T-helper 1 cell treated with Interleukin-12 subunit alpha and Interleukin-12 subunit beta and Interleukin-4 antibody, amounts not matched to agents 30 μg/mL and 1 μg/mL, for 36 hours (primary cell): ENCODE results near the gene TRIM56.
A peak's percentile ranks its signal among the peaks of the same experiment; 100 is the strongest.
"Not testable (repeated sequence)": the region's sequence is repeated elsewhere in the genome, so short reads cannot be mapped to it uniquely, and the experiment has no call there.

Source experiments
- H3K27ac Mint-ChIP-seq: one replicate; pipeline ENCODE4 v1.8.0; 2021; ENCODE audit warnings: mild to moderate bottlenecking, mixed read lengths
- H3K27me3 Mint-ChIP-seq: one replicate; pipeline ENCODE4 v1.8.0; 2021; ENCODE audit warnings: low read depth, mixed read lengths
- H3K36me3 Mint-ChIP-seq: one replicate; pipeline ENCODE4 v1.8.0; 2021; ENCODE audit warnings: low read depth, mixed read lengths
- H3K4me1 Mint-ChIP-seq: one replicate; pipeline ENCODE4 v1.8.0; 2021; ENCODE audit warnings: low read depth, mixed read lengths
- H3K4me3 Mint-ChIP-seq: one replicate; pipeline ENCODE4 v1.8.0; 2021; ENCODE audit warnings: mild to moderate bottlenecking, moderate library complexity, mixed read lengths
- H3K9me3 Mint-ChIP-seq: one replicate; pipeline ENCODE4 v1.8.0; 2021; ENCODE audit warnings: mixed read lengths

Gene TRIM56

GRCh38 chr7:101113836-101114235 is 28.6 kb downstream of the TRIM56 start:
- Mint-ChIP-seq H3K4me1 (no peaks in the 10 kb centered on the region), H3K9me3 (no peaks in the 10 kb centered on the region), H3K27me3 (peaks cover 2% of the 10 kb centered on the region), H3K36me3 (no peaks in the 10 kb centered on the region), H3K27ac (no peak overlapping the region), H3K4me3 (no peak overlapping the region)

- peaks cover 4% of the 10 kb centered on the region for H3K27me3 Mint-ChIP-seq
- H3K4me3 Mint-ChIP-seq, result no peak overlapping the region
- H3K4me1 Mint-ChIP-seq, result no peaks in the 10 kb centered on the region
- no peak overlapping the region for H3K27ac Mint-ChIP-seq
- H3K9me3 Mint-ChIP-seq, result no peaks in the 10 kb centered on the region
- H3K36me3 Mint-ChIP-seq, result no peaks in the 10 kb centered on the region
These were observed 29.2 kb downstream of the TRIM56 start for GRCh38 chr7:101114492-101114891.

DNA sequence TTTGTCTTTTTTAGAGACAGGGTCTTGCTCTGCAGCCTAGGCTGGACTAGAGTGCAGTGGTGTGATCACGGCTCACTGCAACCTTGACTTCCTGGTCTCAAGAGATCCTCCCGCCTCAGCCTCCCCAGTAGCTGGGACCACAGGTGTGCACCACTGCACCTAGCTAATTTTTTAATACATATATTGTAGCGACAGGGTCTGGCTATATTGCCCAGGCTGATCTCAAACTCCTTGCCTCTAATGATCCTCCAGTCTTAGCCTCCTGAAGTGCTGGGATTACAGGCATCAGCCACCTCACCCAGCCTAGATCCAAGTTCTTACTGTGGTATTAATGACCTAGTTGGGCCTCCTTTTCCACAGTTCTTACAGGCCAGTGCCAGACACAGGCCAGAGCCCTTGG is 29.9 kb downstream of the TRIM56 start:
- Mint-ChIP-seq H3K4me1 (no peaks in the 10 kb centered on the region), H3K36me3 (no peaks in the 10 kb centered on the region), H3K4me3 (no peak overlapping the region), H3K9me3 (no peaks in the 10 kb centered on the region), H3K27me3 (peaks cover 8% of the 10 kb centered on the region), H3K27ac (no peak overlapping the region)

DNA sequence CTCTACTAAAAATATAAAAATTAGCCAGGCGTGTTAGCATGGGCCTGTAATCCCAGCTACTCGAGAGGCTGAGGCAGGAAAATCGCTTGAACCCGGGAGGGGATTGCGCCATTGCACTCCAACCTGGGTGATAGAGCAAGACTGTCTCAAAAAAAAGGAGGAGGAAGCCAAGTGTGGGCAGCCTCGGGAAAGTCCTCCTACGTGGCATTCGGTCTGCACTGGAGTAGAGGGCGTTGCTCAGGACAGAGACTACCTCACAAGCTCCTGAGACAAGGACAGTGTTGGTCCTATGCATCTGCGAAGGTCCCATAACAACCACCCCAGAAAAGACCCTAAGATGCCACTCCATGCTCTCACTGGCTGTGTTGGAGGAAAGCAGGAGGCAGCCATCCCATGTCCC is 31.6 kb downstream of the TRIM56 start:
- Mint-ChIP-seq H3K27ac (no peak overlapping the region), H3K4me1 (peaks cover 1% of the 10 kb centered on the region), H3K27me3 (peaks cover 10% of the 10 kb centered on the region), H3K4me3 (no peak overlapping the region), H3K9me3 (no peaks in the 10 kb centered on the region), H3K36me3 (no peaks in the 10 kb centered on the region)

GRCh38 chr7:101118856-101119255 is 33.6 kb downstream of the TRIM56 start:
- Mint-ChIP-seq H3K4me1 (peaks cover 8% of the 10 kb centered on the region), H3K9me3 (no peaks in the 10 kb centered on the region), H3K36me3 (no peaks in the 10 kb centered on the region), H3K27ac (no peak overlapping the region), H3K27me3 (peaks cover 25% of the 10 kb centered on the region), H3K4me3 (no peak overlapping the region)

GRCh38 chr7:101119876-101120275 is 34.6 kb downstream of the TRIM56 start:
- H3K36me3 Mint-ChIP-seq, result no peaks in the 10 kb centered on the region
- peaks cover 13% of the 10 kb centered on the region for H3K4me1 Mint-ChIP-seq
- no peaks in the 10 kb centered on the region for H3K9me3 Mint-ChIP-seq
- H3K27me3 Mint-ChIP-seq, result peaks cover 33% of the 10 kb centered on the region
- H3K27ac Mint-ChIP-seq, result no peak overlapping the region
- no peak overlapping the region for H3K4me3 Mint-ChIP-seq

- Mint-ChIP-seq H3K4me3 (no peak overlapping the region), H3K27ac (no peak overlapping the region), H3K27me3 (peaks cover 34% of the 10 kb centered on the region), H3K36me3 (no peaks in the 10 kb centered on the region), H3K4me1 (peaks cover 15% of the 10 kb centered on the region), H3K9me3 (no peaks in the 10 kb centered on the region)
These were observed 35.0 kb downstream of the TRIM56 start for GRCh38 chr7:101120315-101120714.

DNA sequence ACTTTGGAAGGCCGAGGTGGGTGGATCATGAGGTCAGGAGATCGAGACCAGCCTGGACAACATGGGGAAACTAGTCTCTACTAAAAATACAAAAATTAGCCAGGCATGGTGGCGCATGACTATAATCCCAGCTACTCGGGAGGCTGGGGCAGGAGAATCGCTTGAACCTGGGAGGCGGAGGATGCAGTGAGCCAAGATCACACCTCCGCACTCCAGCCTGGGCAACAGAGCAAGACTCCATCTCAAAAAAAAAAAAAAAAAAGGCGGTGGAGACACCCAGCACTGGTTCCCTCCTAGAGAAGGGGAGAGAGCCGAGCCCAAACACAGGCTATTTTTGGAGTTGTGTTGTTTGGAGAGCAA is 36.3 kb downstream of the TRIM56 start:
- peaks cover 25% of the 10 kb centered on the region for H3K4me1 Mint-ChIP-seq
- not testable (repeated sequence) for H3K36me3 Mint-ChIP-seq, H3K9me3 Mint-ChIP-seq, H3K27ac Mint-ChIP-seq
- peaks cover 38% of the 10 kb centered on the region for H3K27me3 Mint-ChIP-seq
- H3K4me3 Mint-ChIP-seq, result peak overlapping the region; percentile 70

- peak overlapping the region; percentile 70 for H3K4me3 Mint-ChIP-seq
- H3K36me3 Mint-ChIP-seq, result no peaks in the 10 kb centered on the region
- no peaks in the 10 kb centered on the region for H3K9me3 Mint-ChIP-seq
- H3K4me1 Mint-ChIP-seq, result peaks cover 32% of the 10 kb centered on the region
- peak overlapping the region; percentile 71 for H3K27ac Mint-ChIP-seq
- peaks cover 44% of the 10 kb centered on the region for H3K27me3 Mint-ChIP-seq
These were observed 37.0 kb downstream of the TRIM56 start for GRCh38 chr7:101121991-101122932.

GRCh38 chr7:101122933-101123702 is 37.8 kb downstream of the TRIM56 start:
- H3K27ac Mint-ChIP-seq, result no peak overlapping the region
- peaks cover 52% of the 10 kb centered on the region for H3K27me3 Mint-ChIP-seq
- peaks cover 33% of the 10 kb centered on the region for H3K4me1 Mint-ChIP-seq
- no peaks in the 10 kb centered on the region for H3K9me3 Mint-ChIP-seq
- H3K36me3 Mint-ChIP-seq, result no peaks in the 10 kb centered on the region
- no peak overlapping the region for H3K4me3 Mint-ChIP-seq

DNA sequence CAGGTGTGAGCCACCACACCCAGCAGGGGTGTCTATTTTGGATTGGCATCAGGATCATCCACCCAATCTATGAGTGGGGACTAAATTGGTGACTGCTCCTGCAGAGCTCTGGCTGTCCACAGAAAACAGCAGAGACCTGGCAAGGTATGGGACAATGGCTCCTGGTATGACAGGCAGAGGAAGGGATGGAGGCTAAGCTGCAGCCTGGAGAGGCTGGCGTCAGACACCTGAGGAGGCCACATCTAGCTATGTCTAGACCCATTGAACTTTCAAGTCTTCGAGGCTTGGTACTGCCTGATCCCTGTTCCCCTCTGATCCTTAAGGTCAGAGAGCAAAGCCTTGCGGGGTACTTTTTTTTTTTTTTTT is 38.4 kb downstream of the TRIM56 start:
- Mint-ChIP-seq H3K27me3 (peaks cover 57% of the 10 kb centered on the region), H3K36me3 (no peaks in the 10 kb centered on the region), H3K9me3 (no peaks in the 10 kb centered on the region), H3K4me3 (no peak overlapping the region), H3K27ac (no peak overlapping the region), H3K4me1 (peaks cover 33% of the 10 kb centered on the region)

- H3K27me3 Mint-ChIP-seq, result peaks cover 56% of the 10 kb centered on the region
- H3K4me3 Mint-ChIP-seq, result peak overlapping the region; percentile 48
- H3K9me3 Mint-ChIP-seq, result no peaks in the 10 kb centered on the region
- H3K4me1 Mint-ChIP-seq, result peaks cover 33% of the 10 kb centered on the region
- peak overlapping the region; percentile 59 for H3K27ac Mint-ChIP-seq
- H3K36me3 Mint-ChIP-seq, result no peaks in the 10 kb centered on the region
These were observed 39.2 kb downstream of the TRIM56 start for GRCh38 chr7:101124376-101125056.

- Mint-ChIP-seq H3K4me1 (peaks cover 33% of the 10 kb centered on the region), H3K27me3 (peaks cover 59% of the 10 kb centered on the region), H3K9me3 (no peaks in the 10 kb centered on the region), H3K4me3 (no peak overlapping the region), H3K36me3 (no peaks in the 10 kb centered on the region), H3K27ac (peak overlapping the region; percentile 17)
These were observed 40.8 kb downstream of the TRIM56 start for GRCh38 chr7:101125989-101126650.
